Measurements from ENCODE around the gene FMN1. TPM values are rescaled to one million over a fixed set of nuclear protein-coding genes. Genes with fewer than 3 reads are reported as not detected.

Gene FMN1
- total and polyA plus RNA-seq, 2 of the 13 experiments (the other 11 are each of a cell fraction or from before 2014, with no cell fraction given), result 0.20 to 0.60 TPM

DNA sequence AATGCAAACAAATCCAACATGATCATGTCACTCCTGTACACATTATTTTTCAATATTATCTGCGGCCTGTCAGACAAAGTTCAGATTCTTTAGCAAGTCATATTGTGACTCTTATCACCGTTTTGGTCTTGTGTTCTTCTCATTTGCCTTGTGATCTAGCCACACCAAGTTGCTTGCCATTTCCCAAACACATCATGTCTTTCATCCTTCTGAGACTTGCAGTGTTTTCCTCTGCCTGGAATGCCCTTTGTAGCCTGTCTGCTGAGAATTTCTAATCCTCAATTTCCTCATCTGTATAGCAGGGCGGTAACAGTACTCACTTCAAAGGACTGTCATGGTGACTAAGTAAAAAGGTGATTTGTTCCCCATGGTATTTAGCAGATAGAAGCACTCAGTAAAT is 341.7 kb downstream of the FMN1 start (continued):
- TF ChIP-seq, protein P1, sequence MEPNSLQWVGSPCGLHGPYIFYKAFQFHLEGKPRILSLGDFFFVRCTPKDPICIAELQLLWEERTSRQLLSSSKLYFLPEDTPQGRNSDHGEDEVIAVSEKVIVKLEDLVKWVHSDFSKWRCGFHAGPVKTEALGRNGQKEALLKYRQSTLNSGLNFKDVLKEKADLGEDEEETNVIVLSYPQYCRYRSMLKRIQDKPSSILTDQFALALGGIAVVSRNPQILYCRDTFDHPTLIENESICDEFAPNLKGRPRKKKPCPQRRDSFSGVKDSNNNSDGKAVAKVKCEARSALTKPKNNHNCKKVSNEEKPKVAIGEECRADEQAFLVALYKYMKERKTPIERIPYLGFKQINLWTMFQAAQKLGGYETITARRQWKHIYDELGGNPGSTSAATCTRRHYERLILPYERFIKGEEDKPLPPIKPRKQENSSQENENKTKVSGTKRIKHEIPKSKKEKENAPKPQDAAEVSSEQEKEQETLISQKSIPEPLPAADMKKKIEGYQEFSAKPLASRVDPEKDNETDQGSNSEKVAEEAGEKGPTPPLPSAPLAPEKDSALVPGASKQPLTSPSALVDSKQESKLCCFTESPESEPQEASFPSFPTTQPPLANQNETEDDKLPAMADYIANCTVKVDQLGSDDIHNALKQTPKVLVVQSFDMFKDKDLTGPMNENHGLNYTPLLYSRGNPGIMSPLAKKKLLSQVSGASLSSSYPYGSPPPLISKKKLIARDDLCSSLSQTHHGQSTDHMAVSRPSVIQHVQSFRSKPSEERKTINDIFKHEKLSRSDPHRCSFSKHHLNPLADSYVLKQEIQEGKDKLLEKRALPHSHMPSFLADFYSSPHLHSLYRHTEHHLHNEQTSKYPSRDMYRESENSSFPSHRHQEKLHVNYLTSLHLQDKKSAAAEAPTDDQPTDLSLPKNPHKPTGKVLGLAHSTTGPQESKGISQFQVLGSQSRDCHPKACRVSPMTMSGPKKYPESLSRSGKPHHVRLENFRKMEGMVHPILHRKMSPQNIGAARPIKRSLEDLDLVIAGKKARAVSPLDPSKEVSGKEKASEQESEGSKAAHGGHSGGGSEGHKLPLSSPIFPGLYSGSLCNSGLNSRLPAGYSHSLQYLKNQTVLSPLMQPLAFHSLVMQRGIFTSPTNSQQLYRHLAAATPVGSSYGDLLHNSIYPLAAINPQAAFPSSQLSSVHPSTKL (CRISPR knock-in tag; IDR thresholded peaks at IDR 0.05), result peak; percentile 81
- TF ChIP-seq ZNF383 (CRISPR knock-in tag; IDR thresholded peaks at IDR 0.05; ENCODE audit: borderline replicate concordance) (no peak), DNMT3B (CRISPR knock-in tag; conservative IDR thresholded peaks at IDR 0.05) (no peak), ZMYM3 (CRISPR knock-in tag; IDR thresholded peaks at IDR 0.05) (no peak), GATAD1 (CRISPR knock-in tag; IDR thresholded peaks at IDR 0.05) (no peak), NFIB (CRISPR knock-in tag; IDR thresholded peaks at IDR 0.05; ENCODE audit: borderline replicate concordance) (no peak), ZHX1 (CRISPR knock-in tag; IDR thresholded peaks at IDR 0.05; ENCODE audit: low read depth) (no peak), ISL2 (CRISPR knock-in tag; IDR thresholded peaks at IDR 0.05) (peak; percentile 55; the same call in 1 of the 2 replicates), WIZ (CRISPR knock-in tag; IDR thresholded peaks at IDR 0.05) (no peak), ZNF496 (CRISPR knock-in tag; IDR thresholded peaks at IDR 0.05; ENCODE audit: insufficient replicate concordance) (no peak), ZNF552 (CRISPR knock-in tag; IDR thresholded peaks at IDR 0.05; ENCODE audit: borderline replicate concordance) (no peak), FOXM1 (CRISPR knock-in tag; IDR thresholded peaks at IDR 0.05) (no peak), LCORL (IDR thresholded peaks at IDR 0.05) (no peak), LCORL (CRISPR knock-in tag; IDR thresholded peaks at IDR 0.05) (no peak), NFKB2 (CRISPR knock-in tag; IDR thresholded peaks at IDR 0.05; ENCODE audit: borderline replicate concordance) (no peak)
- TF ChIP-seq, protein P2, sequence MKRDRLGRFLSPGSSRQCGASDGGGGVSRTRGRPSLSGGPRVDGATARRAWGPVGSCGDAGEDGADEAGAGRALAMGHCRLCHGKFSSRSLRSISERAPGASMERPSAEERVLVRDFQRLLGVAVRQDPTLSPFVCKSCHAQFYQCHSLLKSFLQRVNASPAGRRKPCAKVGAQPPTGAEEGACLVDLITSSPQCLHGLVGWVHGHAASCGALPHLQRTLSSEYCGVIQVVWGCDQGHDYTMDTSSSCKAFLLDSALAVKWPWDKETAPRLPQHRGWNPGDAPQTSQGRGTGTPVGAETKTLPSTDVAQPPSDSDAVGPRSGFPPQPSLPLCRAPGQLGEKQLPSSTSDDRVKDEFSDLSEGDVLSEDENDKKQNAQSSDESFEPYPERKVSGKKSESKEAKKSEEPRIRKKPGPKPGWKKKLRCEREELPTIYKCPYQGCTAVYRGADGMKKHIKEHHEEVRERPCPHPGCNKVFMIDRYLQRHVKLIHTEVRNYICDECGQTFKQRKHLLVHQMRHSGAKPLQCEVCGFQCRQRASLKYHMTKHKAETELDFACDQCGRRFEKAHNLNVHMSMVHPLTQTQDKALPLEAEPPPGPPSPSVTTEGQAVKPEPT (CRISPR knock-in tag; IDR thresholded peaks at IDR 0.05; ENCODE audit: low read depth), result no peak
- TF ChIP-seq, protein P3, sequence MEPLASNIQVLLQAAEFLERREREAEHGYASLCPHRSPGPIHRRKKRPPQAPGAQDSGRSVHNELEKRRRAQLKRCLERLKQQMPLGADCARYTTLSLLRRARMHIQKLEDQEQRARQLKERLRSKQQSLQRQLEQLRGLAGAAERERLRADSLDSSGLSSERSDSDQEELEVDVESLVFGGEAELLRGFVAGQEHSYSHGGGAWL (CRISPR knock-in tag; IDR thresholded peaks at IDR 0.05), result no peak
- TF ChIP-seq, protein P4, sequence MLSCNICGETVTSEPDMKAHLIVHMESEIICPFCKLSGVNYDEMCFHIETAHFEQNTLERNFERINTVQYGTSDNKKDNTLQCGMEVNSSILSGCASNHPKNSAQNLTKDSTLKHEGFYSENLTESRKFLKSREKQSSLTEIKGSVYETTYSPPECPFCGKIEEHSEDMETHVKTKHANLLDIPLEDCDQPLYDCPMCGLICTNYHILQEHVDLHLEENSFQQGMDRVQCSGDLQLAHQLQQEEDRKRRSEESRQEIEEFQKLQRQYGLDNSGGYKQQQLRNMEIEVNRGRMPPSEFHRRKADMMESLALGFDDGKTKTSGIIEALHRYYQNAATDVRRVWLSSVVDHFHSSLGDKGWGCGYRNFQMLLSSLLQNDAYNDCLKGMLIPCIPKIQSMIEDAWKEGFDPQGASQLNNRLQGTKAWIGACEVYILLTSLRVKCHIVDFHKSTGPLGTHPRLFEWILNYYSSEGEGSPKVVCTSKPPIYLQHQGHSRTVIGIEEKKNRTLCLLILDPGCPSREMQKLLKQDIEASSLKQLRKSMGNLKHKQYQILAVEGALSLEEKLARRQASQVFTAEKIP (CRISPR knock-in tag; IDR thresholded peaks at IDR 0.05; ENCODE audit: borderline replicate concordance), result no peak

All from HepG2 (cell line).